ENCODE results near the gene ADRA2C. TPM values are rescaled to one million over a fixed set of nuclear protein-coding genes. Genes with fewer than 3 reads are reported as not detected.
A peak's percentile ranks its signal among the peaks of the same experiment; 100 is the strongest.

ADRA2C gene
- polyA plus RNA-seq, 1 of the 3 experiments (the other 2 are of a cell fraction) = 0.15 TPM

- TF ChIP-seq GABPA (IDR thresholded peaks at IDR 0.05; ENCODE audit: low read depth) (no peak), MEF2A (IDR thresholded peaks at IDR 0.05; ENCODE audit: borderline replicate concordance, low read depth) (no peak), YY1 (IDR thresholded peaks at IDR 0.05; ENCODE audit: low read depth) (no peak), EZH2phosphoT487 (IDR thresholded peaks at IDR 0.05; ENCODE audit: borderline replicate concordance, low read depth) (no peak), FOXJ3 (CRISPR knock-in tag; IDR thresholded peaks at IDR 0.05) (no peak), PBX3 (IDR thresholded peaks at IDR 0.05) (no peak), MXI1 (IDR thresholded peaks at IDR 0.05; ENCODE audit: low read depth, low read length) (no peak), FOSL2 (IDR thresholded peaks at IDR 0.05; ENCODE audit: borderline replicate concordance, low read depth) (no peak), FOXM1 (IDR thresholded peaks at IDR 0.05; ENCODE audit: low read depth) (no peak)
- WGBS (ENCODE audit: low lambda C conversion rate) = 22% methylated on average over 1 of the region's 3 CpGs
- no peak overlapping the region for H3K4me2 ChIP-seq
- no peaks in the 10 kb centered on the region for H4K20me1 ChIP-seq (ENCODE audit: insufficient read depth)
- H3K9ac ChIP-seq = no peak overlapping the region
- H3K4me3 ChIP-seq (ENCODE audit: low read depth in 2 of 2, low read length in 1 of 2) = no peak overlapping the region
- CTCF ChIA-PET = no interaction called here
- no peaks in the 10 kb centered on the region for H3K79me2 ChIP-seq (ENCODE audit: insufficient read depth)
- no peaks in the 10 kb centered on the region for H3K36me3 ChIP-seq (replicated peaks in 1 of 2; ENCODE audit: control insufficient read depth in 1 of 2, insufficient read depth in 2 of 2, low read length in 1 of 2)
- no peaks in the 10 kb centered on the region for H3K9me3 ChIP-seq
- no peaks in the 10 kb centered on the region for H3K9me2 ChIP-seq
- no peak overlapping the region for H2AFZ ChIP-seq (ENCODE audit: low read depth)
- H3F3A ChIP-seq (replicated peaks; ENCODE audit: insufficient read depth) = peaks cover 16% of the 10 kb centered on the region
- POLR2A ChIA-PET = no interaction called here
- DNase-seq = no peak
- H3K4me1 ChIP-seq (ENCODE audit: control insufficient read depth in 1 of 2, insufficient read depth in 2 of 2, low read depth in 1 of 2, low read length in 1 of 2) = peaks cover 0 to 20% of the 10 kb centered on the region in 2 experiments; a peak in 2 of 4 replicates
- no peaks in the 10 kb centered on the region for H3K27me3 ChIP-seq (ENCODE audit: insufficient read depth)
- no peak overlapping the region for H3K27ac ChIP-seq (ENCODE audit: low read depth in 2 of 2, low read length in 1 of 2)
Measured at GRCh38 chr4:3742610-3743009, 23.6 kb upstream of the ADRA2C start.

GRCh38 chr4:3744232-3744631 lies 22.0 kb upstream of the ADRA2C start:
- peak overlapping the region in 1 of 2 experiments; percentile 11; a peak in 1 of 4 replicates for H3K27ac ChIP-seq (ENCODE audit: low read depth in 2 of 2, low read length in 1 of 2)
- no peak overlapping the region for H3K4me2 ChIP-seq
- ChIA-PET POLR2A (no interaction called here), CTCF (no interaction called here)
- H3K79me2 ChIP-seq (ENCODE audit: insufficient read depth) = no peaks in the 10 kb centered on the region
- no peaks in the 10 kb centered on the region for H3K27me3 ChIP-seq (ENCODE audit: insufficient read depth)
- no peak overlapping the region for H2AFZ ChIP-seq (ENCODE audit: low read depth)
- no peak overlapping the region for H3K4me3 ChIP-seq (ENCODE audit: low read depth in 2 of 2, low read length in 1 of 2)
- no peak for DNase-seq
- WGBS (ENCODE audit: low lambda C conversion rate) = 80% methylated on average over 17 of the region's 22 CpGs
- H4K20me1 ChIP-seq (ENCODE audit: insufficient read depth) = no peaks in the 10 kb centered on the region
- H3K9me3 ChIP-seq = no peaks in the 10 kb centered on the region
- H3K36me3 ChIP-seq (replicated peaks in 1 of 2; ENCODE audit: control insufficient read depth in 1 of 2, insufficient read depth in 2 of 2, low read length in 1 of 2) = no peaks in the 10 kb centered on the region
- H3F3A ChIP-seq (replicated peaks; ENCODE audit: insufficient read depth) = peaks cover 16% of the 10 kb centered on the region
- H3K4me1 ChIP-seq (ENCODE audit: control insufficient read depth in 1 of 2, insufficient read depth in 2 of 2, low read depth in 1 of 2, low read length in 1 of 2) = peaks cover 0 to 15% of the 10 kb centered on the region in 2 experiments; a peak in 2 of 4 replicates
- no peak overlapping the region for H3K9ac ChIP-seq
- no peak for TF ChIP-seq FOXJ3 (CRISPR knock-in tag; IDR thresholded peaks at IDR 0.05)
- no peak for TF ChIP-seq GATA2 (CRISPR knock-in tag; IDR thresholded peaks at IDR 0.05)
- TF ChIP-seq RFX5 (IDR thresholded peaks at IDR 0.05; ENCODE audit: low read length) = no peak
- no peak for TF ChIP-seq YY1 (IDR thresholded peaks at IDR 0.05; ENCODE audit: low read depth)
- no peak for TF ChIP-seq POLR2AphosphoS5 (IDR thresholded peaks at IDR 0.05; ENCODE audit: low read depth, low read length)
- no peaks in the 10 kb centered on the region for H3K9me2 ChIP-seq

GRCh38 chr4:3744901-3745300 lies 21.3 kb upstream of the ADRA2C start:
- H3K9me2 ChIP-seq = no peaks in the 10 kb centered on the region
- TF ChIP-seq PBX3 (IDR thresholded peaks at IDR 0.05) = no peak
- ChIA-PET POLR2A (no interaction called here), CTCF (interaction anchor here (1.0 to 1.7 kb wide), 2 partner anchors 8 to 37 kb away, joined by 3 to 4 read pairs; no protein-coding TSS in a partner anchor)
- H3K27ac ChIP-seq (ENCODE audit: low read depth in 2 of 2, low read length in 1 of 2) = peak overlapping the region in 1 of 2 experiments; percentile 99; a peak in 2 of 4 replicates
- H4K20me1 ChIP-seq (ENCODE audit: insufficient read depth) = no peaks in the 10 kb centered on the region
- H3K79me2 ChIP-seq (ENCODE audit: insufficient read depth) = no peaks in the 10 kb centered on the region
- no peak for DNase-seq
- no peak overlapping the region for H2AFZ ChIP-seq (ENCODE audit: low read depth)
- no peaks in the 10 kb centered on the region for H3K9me3 ChIP-seq
- 91% methylated on average over 14 of the region's 14 CpGs for WGBS (ENCODE audit: low lambda C conversion rate)
- H3K27me3 ChIP-seq (ENCODE audit: insufficient read depth) = no peaks in the 10 kb centered on the region
- H3K4me1 ChIP-seq (ENCODE audit: control insufficient read depth in 1 of 2, insufficient read depth in 2 of 2, low read depth in 1 of 2, low read length in 1 of 2) = peaks cover 0 to 15% of the 10 kb centered on the region in 2 experiments; a peak in 2 of 4 replicates
- no peaks in the 10 kb centered on the region for H3K36me3 ChIP-seq (replicated peaks in 1 of 2; ENCODE audit: control insufficient read depth in 1 of 2, insufficient read depth in 2 of 2, low read length in 1 of 2)
- H3K4me2 ChIP-seq = no peak overlapping the region
- no peak overlapping the region for H3K4me3 ChIP-seq (ENCODE audit: low read depth in 2 of 2, low read length in 1 of 2)
- peaks cover 16% of the 10 kb centered on the region for H3F3A ChIP-seq (replicated peaks; ENCODE audit: insufficient read depth)
- H3K9ac ChIP-seq = no peak overlapping the region
